Fibroblast of lung (primary cell): ENCODE results near the gene USP5.

ENCODE experiments used
- CTCF ChIP-seq, 2 donors: IDR thresholded peaks in 1 of 2; conservative IDR thresholded peaks in 1 of 2; 1 replicate in 1 of 2; 2 replicates in 1 of 2; pipeline ENCODE4 v1.5.1; 2011 to 2012; ENCODE audit warnings: low read length in 2 of 2, control low read depth in 1 of 2, inconsistent platforms in 1 of 2, low read depth in 1 of 2, mild to moderate bottlenecking in 1 of 2
- EZH2 ChIP-seq: IDR thresholded peaks from 2 replicates; pipeline ENCODE4 v1.5.1; 2012; ENCODE audit warnings: low read length, control low read depth, mild to moderate bottlenecking; ENCODE audit errors: missing control alignments

GRCh38 chr12:6834254-6834653 lies 17.7 kb upstream of the USP5 start:
- TF ChIP-seq EZH2 = no peak
- TF ChIP-seq CTCF (conservative IDR thresholded peaks at IDR 0.05 in 1 of 2, IDR thresholded peaks at IDR 0.05 in 1 of 2; ENCODE audit: low read depth in 1 of 2, low read length in 2 of 2) = no peak
